GM18520 (cell line): ENCODE data around the gene JARID2.

Experiments used
- ATAC-seq: cut with Tn5 transposase; IDR thresholded peaks from one replicate; pipeline ENCODE4 v1.9.1; 2021; ENCODE audit not compliant: unreplicated experiment

JARID2 gene

DNA sequence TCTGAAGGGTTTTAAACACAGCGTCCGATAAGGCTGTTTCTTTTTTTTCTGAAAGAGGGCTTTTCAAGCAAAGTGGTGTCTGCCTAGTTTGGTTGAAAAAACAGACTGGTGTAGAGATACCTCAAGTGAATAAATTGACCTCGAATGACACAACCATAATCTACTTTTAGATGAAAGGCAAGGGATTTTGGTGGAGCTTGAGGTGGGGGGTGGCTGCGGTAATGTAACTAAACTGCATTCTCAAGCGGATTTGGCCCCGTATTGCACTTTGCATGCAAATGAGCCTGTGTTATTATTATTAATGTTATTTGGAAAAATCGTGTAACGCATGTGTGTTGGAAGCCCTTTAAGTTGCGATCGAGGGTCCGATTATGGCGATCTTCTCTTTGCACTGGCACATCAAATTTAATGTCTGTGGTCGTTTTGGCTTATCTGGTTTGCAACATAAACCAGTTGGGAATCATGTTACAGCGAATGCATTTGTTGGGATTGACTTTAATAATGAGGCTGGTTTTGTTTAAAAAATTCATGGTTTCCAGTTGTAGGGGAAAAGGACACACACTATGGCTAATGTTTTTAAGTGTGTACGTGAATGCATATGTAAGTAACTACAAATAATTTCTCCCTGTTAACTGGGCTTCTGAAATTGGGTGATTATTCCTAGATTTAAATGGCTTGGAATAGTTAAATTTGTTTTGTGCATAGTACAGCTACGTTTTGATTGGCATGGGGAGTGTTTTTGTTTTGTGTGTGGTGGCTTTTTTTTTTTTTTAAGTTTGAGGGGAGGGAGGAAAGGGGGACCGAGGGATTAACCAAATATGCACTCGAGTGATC, 1.0 kb downstream of the JARID2 start:
- no peak for ATAC-seq

DNA sequence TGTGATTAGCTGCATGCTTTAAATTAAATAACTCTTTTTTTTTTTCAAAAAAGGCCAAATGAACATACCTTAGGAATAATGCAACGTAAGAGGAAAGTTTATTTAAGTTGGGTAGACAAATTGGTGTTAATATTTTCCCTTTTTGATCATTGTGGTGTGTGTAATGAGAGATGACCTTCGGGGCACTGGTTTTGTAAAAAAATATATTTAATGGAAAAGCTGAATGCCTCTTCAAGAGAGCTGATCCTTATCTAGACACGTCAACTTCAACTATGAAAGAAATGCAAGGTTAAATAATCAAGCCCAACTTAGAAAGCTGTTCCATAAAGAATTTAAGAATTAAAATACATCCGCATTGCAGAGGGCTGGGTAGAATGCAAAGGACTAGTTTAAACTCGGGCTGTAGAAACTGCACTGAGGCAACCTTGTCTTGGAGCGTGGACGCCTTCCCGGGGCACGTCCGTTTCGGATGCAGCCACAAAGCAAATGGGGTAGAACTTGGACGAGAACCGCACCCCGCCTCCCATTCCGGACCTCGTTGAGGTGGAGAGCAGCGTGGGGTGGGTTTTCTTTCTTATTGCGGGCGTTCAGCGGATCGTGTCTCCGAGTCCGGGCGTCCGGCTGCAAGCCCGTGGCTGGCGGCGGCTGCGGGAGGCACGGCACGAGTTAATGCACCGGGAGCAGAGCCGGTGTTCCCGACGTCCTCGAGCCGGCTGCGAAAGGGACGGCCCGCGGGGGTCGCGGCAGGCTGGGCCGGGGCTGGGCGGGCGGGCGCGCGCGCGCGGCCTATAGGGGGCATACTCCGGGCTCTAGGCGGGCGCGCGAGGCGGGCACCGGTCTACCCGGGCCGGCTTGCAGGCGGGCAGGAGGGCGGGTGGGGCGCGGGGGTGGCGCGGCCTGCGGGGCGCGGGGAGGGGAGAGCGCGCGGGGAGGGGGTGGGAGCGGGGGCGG, 1.9 kb downstream of the JARID2 start:
- no peak for ATAC-seq

DNA sequence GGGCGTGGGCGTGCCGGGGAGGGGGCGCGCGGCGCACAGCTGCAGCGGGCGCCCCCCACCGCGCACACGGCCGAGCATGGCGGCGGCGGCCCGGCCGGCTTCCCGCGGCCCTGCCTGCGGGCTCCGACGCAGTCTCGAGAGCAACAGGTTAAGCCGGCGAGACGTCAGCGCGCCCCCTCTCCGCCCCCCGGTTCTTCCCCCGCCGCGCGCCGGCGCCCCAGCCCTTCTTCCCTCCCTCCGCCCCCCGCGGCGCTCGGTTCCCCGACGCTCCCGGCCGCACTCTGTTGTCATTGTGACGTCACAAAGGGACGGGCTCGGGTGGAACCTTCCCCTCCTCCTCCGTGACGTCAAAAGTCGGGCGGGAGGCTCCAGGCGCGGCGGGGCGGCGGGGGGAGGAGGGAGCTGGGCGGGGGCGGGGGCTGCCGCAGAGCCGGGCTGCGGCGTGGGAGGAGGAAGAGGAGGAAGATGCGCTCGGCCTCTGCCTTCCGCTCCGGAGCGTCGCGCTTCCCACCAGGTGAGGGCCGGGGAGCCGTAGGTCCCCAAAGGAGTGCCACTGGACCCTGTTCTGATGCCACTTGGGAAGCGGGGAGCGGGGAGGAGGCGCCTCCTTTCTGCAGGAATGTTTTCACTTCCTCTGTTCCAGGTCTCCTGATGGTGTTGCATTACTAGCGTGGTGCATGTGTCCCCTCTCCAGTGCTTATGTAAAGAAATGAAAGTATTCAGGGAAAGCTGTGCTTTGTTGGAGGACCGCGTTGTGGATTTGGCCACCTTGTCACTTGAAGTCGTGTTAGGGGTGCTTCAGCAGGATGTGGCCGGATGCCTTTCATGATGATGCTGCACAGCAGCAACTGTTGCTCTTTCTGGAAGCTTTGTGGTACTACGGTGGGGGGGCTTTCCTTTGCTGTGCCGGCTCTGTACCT, 2.8 kb downstream of the JARID2 start:
- peak; percentile 24 for ATAC-seq

DNA sequence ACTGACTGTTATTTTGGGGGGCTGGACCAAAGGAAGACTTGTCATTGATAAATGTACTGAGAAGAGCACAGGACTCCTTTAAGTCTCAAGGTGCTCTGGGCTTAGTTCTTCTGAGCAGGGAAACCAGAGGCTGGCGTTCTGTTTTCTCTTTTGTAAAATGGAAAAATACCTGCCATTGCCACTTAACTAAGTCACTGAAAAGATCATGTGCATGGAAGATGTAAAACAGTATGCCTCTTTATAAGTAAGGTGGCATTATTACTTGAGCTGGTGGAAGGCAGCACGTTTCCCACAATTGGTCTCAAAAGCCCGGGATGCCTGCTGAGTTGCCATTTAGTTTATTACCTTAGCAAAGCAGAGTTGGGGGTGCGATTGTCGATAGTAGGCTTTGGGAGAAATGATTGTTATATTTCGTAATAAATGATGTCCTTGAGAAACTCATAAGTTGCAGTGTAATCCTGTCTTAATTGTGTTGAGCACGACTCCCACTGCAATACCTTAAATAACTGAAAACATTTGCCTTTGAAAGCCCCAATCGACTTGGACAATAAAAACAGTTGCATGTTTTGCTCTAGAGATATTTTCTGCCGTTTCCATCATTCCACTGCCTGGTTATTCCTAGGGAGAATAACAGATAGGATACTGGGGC, 3.6 kb downstream of the JARID2 start:
- no peak for ATAC-seq

DNA sequence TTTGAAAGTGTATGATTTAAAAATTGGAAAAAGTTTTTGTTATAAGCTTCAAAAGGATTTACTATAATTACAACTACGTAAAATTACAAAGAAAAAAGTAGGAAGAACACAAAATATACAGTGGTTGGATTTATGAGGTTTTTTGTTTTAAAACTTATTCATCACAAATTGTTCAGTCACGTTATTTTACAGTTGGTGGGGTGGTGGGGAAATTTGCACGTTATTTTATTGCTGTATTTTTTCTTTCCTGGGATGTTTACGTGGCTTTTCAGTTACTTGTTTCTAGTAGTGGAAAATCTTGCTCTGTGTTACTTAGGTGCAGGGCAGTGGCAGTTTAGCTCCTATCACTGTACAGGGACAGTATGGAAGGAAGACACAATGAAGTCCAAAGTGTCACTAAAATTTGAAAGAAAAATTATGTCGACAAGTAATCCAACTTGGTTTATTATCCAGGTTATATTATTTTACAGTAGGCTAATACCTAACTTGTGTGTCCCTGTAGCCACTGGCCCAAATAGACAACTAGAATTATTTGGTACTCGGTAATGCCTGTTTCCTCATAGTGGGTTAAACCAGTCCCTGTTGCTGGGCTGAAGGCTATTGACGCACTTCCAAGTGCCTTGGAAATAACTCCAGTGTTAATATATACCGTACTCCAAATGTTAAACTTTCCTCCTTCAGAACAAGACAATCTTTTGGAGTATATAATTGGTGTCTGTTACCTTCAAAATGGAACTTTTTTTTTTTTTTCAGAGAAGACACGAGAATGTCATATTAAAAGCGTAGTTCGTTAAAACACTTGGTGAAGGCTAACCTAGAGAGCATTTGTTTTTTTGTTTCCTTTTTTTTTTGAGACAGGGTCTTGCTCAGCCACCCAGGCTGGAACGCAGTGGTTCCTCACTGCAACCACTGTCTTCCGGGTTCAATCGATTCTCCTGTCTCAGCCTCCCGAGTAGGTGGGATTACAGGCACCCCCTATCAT, 4.6 kb downstream of the JARID2 start:
- ATAC-seq, result no peak

DNA sequence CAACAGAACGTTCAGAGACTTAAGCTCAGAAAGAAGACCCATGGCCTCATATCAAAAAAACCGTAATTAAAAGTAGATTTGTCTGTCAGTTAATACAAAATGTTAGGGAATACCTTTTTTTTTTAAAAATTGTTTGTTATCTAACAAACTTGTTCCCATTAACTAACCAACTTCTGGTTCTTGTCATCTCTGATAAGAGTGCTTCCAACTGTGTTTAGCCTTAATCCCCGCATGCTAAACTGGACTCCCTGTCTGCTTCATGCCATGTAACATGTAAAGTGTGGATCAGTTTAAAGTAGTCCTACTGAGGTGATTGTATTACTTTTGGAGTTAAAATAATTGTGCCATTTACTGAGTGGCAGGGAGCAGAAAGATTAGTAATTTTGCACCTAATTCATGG, 6.3 kb downstream of the JARID2 start:
- no peak for ATAC-seq

DNA sequence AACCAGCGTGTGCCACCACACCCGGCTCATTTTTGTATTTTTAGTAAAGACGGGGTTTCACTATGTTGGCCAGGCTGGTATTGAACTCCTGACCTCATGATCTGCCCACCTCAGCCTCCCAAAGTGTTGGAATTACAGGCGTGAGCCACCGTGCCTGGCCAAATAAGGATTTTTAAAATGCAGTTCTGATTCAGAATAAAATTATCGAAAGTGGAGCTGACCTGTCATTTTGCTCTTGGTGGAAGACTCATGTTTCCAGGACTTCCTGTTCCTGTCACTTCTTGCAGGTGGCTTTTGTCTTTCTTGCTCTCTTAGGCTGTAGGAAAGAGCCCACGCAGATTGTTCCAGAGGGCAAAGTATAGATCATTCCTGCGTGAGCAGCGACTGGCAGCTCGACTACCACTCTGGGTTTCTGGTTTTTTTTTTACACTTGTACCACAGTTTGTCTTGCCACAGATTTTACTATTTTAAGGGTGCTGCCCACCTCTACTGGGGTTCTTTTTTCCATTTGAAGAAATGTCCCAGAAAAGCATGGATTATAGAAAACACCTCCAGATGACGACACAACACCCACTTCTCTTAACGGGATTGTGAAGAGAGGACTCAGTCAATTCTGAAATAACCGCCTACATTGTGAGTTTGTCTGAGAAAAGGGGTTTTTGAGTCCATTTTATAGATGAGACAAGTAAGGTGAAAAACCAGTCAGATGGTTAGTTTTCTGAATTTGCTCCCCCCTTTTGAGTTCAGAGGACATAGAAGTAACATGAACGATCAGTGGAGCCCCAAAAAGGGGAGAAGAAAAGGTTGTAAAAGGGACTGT, 7.5 kb downstream of the JARID2 start:
- ATAC-seq, result no peak

DNA sequence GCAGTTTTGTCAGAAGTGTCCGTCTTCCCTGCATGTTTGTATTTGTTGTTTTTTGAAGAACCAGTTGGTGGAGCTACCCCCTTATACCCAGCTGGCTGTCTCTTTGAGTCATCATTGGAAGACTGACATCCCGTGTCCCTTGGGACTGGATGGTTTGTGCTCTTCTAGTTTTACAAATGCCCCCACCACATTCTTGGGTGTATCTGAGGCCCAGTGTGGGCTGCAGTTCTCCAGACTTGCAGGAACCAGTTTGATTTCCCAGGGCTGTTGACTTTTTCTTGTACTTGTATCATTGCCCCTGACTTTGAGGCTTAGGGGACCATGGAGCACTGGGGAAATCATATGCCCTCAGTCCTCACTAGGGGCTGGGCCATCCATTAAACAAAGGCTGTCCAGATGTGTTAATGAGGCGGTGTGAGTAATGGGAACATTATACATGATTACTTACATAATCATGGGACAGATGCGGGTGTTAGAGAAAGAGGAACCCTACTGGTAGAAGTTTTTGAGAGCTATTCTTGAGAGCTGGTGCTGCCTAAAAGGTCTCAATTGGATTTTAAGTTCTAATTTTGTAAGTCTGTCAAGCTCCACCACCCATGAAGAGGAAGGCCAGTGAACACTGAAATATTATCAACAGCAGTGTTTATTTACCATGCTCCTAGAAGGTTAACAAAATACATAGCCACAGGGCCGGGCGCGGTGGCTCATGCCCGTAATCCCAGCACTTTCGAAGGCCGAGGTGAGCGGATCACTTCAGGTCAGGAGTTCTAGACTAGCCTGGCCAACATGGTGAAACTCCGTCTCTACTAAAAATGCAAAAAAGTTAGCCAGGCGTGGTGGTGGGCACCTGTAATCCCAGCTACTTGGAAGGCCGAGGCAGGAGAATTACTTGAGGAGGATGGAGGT, 8.5 kb downstream of the JARID2 start:
- ATAC-seq, result no peak

DNA sequence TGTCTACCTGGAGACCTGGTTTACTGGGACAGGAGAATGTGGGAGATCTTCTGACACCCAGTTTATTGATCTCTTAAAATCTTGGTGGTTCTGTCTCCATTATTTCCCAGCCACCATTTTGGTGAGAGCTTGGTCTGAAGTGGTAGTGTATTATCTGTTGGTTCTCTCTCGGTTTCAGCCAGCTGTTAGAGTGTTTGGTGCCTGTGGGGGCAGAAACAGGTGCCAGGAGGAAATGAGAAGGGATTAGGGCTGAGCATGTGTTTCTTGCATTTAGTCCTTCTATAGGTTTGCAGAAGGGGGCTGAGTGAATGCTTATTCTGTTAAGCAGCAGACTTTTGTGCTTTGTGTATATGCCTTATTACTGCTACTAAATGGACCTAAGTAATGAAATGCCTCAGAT, 9.6 kb downstream of the JARID2 start:
- peak; percentile 65 for ATAC-seq

DNA sequence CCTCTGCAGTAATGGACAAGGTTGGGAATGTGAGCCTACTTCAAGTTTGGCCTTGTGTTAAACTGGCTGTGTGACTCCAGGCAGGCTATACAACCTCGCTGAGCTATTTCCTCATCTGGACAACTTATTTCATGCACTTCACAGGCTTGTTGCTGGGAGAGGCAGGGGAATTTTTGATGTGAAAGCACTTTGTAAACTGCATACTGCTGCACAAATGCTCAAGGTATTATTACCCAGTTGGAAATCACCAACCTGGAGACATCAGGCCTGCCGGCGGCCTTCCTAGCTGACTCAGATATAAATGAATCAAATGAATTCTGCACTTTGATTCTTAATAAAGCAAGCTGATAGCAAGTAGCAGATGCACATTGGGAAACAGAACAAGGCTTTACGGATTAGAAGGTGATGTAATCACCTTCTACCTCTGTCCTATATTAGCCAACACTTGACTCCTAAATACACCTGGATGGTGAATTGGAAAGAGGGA, 10.1 kb downstream of the JARID2 start:
- ATAC-seq, result no peak

DNA sequence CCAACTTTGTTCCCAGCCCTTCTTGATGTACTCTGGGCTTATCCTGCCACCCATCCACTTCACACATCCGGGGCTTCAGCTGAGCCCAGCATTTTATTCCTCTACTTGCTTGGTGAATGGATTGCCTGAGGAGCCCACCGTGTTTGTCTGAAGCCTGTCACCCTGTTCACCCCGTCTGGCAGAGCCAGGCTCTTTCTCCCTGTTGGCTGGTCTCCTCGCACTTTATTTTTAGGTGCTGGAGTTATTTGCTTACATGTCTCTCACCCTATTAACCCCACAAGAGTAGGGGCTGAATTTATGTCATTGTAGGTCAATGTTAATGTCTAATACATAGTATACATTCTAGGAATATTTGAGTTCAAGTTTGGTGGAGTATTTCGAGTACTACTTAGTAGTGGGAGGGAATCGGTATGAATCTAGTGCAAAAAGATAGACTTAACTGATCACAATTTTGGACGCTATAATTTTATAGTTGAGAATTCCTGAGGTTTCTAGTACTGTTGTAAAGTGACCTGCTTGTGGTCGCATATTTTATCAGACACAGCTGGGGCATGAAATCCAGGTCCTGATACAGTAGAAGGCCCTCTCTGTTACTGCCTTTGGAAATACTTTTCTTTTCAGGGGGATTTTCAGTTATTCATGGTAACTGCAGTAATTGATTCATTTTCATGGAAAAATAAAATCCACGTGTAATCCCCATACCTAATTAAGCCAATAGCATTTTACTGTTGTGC, 10.8 kb downstream of the JARID2 start:
- ATAC-seq, result no peak

DNA sequence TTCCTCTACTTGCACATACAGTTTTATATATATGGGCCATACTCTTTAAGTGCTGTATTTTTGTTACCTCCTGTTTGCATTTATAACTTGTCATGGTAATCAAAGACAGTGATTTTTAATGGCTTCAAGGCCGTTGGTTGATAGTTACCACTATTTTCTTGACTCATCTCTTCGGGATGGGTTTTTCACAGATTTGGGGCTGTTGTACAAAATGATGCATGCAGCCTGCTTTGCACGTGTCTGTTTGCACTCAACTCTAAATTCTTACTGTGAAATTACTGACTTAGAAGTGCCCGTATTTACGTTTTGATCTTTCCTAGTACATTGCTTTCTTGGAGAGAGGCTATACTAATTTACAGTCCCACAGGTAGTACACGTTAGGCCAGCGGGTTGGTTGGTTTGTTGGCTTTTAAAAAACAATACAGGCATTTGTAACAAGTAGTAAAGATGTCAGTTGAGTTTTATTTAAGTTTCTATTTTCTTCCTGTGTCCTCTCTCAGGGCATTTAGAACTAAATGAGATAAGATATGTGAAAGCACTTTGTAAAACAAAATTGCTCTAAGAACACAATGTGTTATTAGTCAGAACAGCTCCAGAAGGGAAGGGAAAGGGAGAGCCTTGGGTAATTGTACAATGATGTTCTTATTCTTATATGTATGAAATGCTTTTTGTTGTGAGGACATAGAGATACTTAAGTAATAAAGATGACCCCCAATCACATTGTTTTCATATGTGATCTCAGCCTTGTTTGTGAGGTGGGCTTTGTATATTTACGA, 11.7 kb downstream of the JARID2 start:
- no peak for ATAC-seq

DNA sequence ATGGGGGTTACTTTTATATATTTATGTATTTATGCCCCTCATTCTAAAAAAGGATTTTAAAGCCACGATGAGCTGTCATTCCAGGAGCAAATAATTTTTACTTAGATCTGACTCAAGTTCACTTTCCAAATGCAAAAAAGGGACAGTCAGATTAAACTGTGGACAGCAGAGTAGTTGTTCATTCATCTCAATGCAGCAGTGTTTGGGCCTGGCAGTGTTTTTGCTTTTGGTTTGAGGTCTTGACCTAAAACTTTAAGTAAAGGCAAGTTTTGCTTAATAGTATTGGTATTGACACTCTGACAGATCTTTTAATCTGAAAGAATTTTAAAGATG, 13.9 kb downstream of the JARID2 start:
- no peak for ATAC-seq

DNA sequence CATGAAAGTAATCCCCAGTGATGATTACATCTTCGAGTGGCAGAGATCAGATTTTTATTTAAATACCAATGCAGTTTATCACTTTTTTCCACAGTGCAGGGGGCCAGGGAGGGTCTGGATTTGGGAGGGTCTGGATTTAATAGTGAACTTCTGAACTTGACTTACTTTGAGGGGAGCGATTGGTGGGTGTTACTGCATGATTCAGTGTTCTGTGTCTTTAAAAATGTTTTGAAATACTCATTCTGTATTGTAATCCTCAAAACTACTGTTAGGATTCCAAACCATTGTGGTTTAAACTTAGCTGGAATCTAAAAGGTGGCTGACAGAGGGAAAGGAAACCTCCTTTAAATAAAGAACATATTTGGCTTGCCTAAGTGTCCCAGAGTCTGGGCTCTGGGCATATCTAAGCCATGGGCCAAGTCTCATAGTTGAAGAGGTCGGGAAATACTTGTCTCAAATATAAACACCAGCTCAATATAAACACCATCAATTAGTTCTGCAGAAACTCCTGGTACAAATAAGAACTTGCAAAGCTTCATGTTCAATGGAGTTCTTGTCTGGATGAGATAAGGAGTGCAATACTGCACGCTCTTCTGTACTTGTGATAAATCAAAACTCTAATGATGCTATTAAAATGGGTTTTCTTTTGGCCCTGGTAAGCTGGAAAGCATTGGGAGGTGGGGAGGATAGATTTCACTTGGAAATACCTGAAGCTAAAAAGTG, 14.4 kb downstream of the JARID2 start:
- ATAC-seq, result no peak

DNA sequence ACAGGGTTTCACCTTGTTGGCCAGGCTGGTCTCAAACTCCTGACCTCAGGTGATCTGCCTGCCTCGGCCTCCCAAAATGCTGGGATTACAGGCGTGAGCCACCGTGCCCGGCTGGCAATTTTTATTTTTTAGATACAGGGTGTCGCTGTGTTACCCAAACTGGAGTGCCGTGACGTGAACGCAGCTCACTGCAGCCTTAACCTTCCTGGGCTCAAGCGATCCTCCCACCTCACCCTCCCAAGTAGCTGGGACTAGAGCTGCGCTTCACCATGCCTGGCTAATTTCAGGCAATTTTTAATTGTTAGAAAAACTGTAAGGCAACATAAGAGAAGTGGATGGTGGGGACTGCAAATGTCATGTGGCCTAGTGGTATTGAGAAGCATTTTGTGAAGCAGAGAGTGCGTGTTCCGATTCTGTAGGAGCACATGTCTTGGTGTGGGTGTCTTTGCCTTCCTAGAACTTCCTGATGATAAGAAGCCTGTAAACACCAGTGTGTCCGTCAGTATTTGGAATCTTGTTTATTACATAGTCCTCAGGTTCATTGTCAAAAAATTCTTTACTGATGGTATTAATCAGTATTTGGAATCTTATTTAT, 18.0 kb downstream of the JARID2 start:
- no peak for ATAC-seq
